ENCODE measurements around the gene ZNF654. TPM values are rescaled to one million over a fixed set of nuclear protein-coding genes. Genes with fewer than 3 reads are reported as not detected.

ZNF654 gene
- total RNA-seq, 3 donors from 2014 or later (not counting 1 experiment from before 2014, with no cell fraction given): 11.9 to 16.7 (median 12.2) TPM

DNA sequence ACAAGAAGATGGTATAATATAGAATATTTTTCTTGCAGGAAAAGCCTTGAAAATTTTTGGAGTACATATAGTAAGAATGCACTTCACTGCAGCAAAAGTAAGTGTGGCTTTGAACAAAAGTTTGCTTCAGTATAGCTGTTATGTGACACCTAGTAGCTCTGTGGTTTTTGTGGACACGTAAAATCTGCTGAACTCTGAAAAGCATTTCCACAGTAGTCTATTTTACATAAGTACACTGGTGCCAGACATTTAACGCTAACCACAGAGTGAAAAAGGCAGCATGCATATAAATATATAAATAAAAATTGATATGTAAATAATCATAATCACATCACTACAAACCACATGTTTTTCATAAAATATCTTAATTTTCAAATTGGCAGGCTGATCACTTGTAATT, 40.0 kb upstream of the ZNF654 start:
- Mint-ChIP-seq H3K4me1 (peaks cover 17 to 24% of the 10 kb centered on the region in 2 donors), H3K9me3 (no peaks in the 10 kb centered on the region), H3K4me3 (peak overlapping the region; percentile 19), H3K36me3 (no peaks in the 10 kb centered on the region), H3K27ac (no peak overlapping the region), H3K27me3 (ENCODE audit: low read depth in 2 of 2) (peaks cover 18 to 58% of the 10 kb centered on the region in 2 donors)
- H3K27ac ChIP-seq (ENCODE audit: low read length): no peak overlapping the region
- WGBS (ENCODE audit: insufficient coverage): no CpG with 5 or more reads among the region's 2 CpGs
- no peak overlapping the region for H3K4me3 ChIP-seq (ENCODE audit: low read length)
- no peaks in the 10 kb centered on the region for H3K36me3 ChIP-seq (ENCODE audit: control insufficient read depth, insufficient read depth, low read length)
- H3K9me3 ChIP-seq (ENCODE audit: control insufficient read depth, insufficient read depth, low read length): no peaks in the 10 kb centered on the region
- TF ChIP-seq, protein P1, sequence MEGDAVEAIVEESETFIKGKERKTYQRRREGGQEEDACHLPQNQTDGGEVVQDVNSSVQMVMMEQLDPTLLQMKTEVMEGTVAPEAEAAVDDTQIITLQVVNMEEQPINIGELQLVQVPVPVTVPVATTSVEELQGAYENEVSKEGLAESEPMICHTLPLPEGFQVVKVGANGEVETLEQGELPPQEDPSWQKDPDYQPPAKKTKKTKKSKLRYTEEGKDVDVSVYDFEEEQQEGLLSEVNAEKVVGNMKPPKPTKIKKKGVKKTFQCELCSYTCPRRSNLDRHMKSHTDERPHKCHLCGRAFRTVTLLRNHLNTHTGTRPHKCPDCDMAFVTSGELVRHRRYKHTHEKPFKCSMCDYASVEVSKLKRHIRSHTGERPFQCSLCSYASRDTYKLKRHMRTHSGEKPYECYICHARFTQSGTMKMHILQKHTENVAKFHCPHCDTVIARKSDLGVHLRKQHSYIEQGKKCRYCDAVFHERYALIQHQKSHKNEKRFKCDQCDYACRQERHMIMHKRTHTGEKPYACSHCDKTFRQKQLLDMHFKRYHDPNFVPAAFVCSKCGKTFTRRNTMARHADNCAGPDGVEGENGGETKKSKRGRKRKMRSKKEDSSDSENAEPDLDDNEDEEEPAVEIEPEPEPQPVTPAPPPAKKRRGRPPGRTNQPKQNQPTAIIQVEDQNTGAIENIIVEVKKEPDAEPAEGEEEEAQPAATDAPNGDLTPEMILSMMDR (IDR thresholded peaks at IDR 0.05): no peak
- H3K4me1 ChIP-seq (ENCODE audit: control insufficient read depth, insufficient read depth, low read length): peaks cover 8% of the 10 kb centered on the region
- ATAC-seq: peak; percentile 89 to 99 (median 89)
- intact Hi-C loops (cut with micrococcal nuclease): loop anchor here (5.0 kb wide), 1 partner anchor 38 kb away; the partner anchor contains the start of genes CGGBP1 and ZNF654
- no peaks in the 10 kb centered on the region for H3K27me3 ChIP-seq (ENCODE audit: control insufficient read depth, insufficient read depth, low read length)
- peak in 1 of 2 donors; percentile 63 for DNase-seq

DNA sequence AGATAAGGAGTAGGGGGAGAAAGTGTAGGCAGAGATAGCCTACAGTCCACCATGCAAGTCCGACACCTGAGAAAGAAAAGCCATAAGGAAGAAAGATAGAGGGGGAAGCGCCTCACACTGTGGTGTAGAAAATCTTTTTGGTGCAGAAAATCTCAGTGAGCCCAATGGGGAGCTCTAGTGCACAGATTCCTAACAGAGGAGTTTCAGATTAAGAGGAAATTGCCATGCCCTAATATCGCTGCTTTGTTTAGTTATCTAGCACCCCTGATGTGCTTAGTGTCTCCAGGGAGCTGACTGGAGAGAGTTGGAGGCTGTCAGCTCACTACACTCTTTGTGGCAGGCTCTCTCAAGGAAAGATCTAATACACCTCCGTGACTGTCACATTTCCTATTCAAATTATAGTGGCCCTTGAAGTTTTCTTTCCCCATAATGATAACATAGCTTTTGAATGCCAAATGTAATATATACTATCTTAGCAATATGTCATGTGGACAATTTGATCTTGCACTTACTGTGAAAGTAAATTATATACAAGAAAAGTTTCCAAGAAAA, 34.0 kb upstream of the ZNF654 start:
- no peaks in the 10 kb centered on the region for H3K36me3 ChIP-seq (ENCODE audit: control insufficient read depth, insufficient read depth, low read length)
- H3K27me3 ChIP-seq (ENCODE audit: control insufficient read depth, insufficient read depth, low read length): no peaks in the 10 kb centered on the region
- no peak overlapping the region for H3K4me3 ChIP-seq (ENCODE audit: low read length)
- intact Hi-C loops (cut with micrococcal nuclease): no loop called here
- Mint-ChIP-seq H3K36me3 (no peaks in the 10 kb centered on the region), H3K4me3 (no peak overlapping the region), H3K27me3 (ENCODE audit: low read depth in 2 of 2) (peaks cover 0 to 30% of the 10 kb centered on the region in 2 donors), H3K27ac (no peak overlapping the region), H3K4me1 (peaks cover 8% of the 10 kb centered on the region in 2 donors), H3K9me3 (no peaks in the 10 kb centered on the region)
- H3K9me3 ChIP-seq (ENCODE audit: control insufficient read depth, insufficient read depth, low read length): no peaks in the 10 kb centered on the region
- TF ChIP-seq, protein P1 (IDR thresholded peaks at IDR 0.05): no peak
- ATAC-seq: no peak
- DNase-seq: no peak
- no peaks in the 10 kb centered on the region for H3K4me1 ChIP-seq (ENCODE audit: control insufficient read depth, insufficient read depth, low read length)
- no peak overlapping the region for H3K27ac ChIP-seq (ENCODE audit: low read length)
- WGBS (ENCODE audit: insufficient coverage): 92% methylated on average over 3 of the region's 4 CpGs

DNA sequence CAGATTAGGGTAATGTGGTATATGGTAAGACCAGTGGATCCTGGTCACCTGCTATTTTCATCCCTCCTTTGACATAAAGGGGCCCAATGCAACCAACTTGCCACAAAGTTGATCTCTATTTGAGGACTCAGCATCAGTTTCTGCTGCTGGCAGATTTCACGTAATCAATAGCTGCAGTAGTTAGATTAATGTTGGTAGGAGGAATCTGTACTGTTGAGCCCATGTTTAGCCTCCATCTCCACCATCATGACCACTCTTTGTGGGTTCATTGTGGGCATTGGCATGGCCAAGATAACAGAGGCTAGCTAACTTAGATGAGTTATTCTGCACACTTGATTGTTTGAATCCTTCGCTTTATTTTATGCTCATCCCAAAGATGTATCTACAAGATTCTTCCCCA, 30.2 kb upstream of the ZNF654 start:
- Histone ChIP-seq H3K27me3 (ENCODE audit: control insufficient read depth, insufficient read depth, low read length) (no peaks in the 10 kb centered on the region), H3K4me3 (ENCODE audit: low read length) (no peak overlapping the region), H3K36me3 (ENCODE audit: control insufficient read depth, insufficient read depth, low read length) (no peaks in the 10 kb centered on the region), H3K4me1 (ENCODE audit: control insufficient read depth, insufficient read depth, low read length) (peaks cover 2% of the 10 kb centered on the region), H3K27ac (ENCODE audit: low read length) (no peak overlapping the region), H3K9me3 (ENCODE audit: control insufficient read depth, insufficient read depth, low read length) (no peaks in the 10 kb centered on the region)
- Mint-ChIP-seq H3K36me3 (no peaks in the 10 kb centered on the region), H3K27ac (peak overlapping the region; percentile 79), H3K4me3 (no peak overlapping the region), H3K27me3 (ENCODE audit: low read depth in 2 of 2) (no peaks in the 10 kb centered on the region), H3K4me1 (peaks cover 24 to 26% of the 10 kb centered on the region in 2 donors), H3K9me3 (no peaks in the 10 kb centered on the region)
- ATAC-seq (no peak), DNase-seq (no peak)
- intact Hi-C loops (cut with micrococcal nuclease): no loop called here
- TF ChIP-seq, protein P1 (IDR thresholded peaks at IDR 0.05): no peak
- WGBS (ENCODE audit: insufficient coverage): 100% methylated on average over 2 of the region's 2 CpGs

DNA sequence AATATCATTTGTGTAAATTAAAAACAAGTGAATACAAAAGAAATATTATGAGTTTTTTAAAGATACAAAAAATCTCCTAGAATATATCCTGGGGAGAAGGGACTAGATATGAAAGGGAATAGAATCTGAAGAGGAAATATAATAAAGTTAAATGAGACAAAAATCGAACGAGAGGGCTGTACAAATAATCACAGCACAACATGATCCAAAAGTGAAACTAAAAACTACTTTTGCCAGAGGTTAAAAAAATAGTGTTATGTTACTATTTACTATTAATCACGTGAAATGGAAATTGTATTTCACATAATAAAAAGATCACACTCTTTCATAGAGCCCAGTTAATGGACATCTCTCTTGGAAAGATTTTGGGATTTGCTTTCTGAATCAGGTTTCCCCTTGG, 28.8 kb upstream of the ZNF654 start:
- Histone ChIP-seq H3K36me3 (ENCODE audit: control insufficient read depth, insufficient read depth, low read length) (no peaks in the 10 kb centered on the region), H3K9me3 (ENCODE audit: control insufficient read depth, insufficient read depth, low read length) (no peaks in the 10 kb centered on the region), H3K4me1 (ENCODE audit: control insufficient read depth, insufficient read depth, low read length) (peaks cover 2% of the 10 kb centered on the region), H3K27ac (ENCODE audit: low read length) (no peak overlapping the region), H3K27me3 (ENCODE audit: control insufficient read depth, insufficient read depth, low read length) (no peaks in the 10 kb centered on the region), H3K4me3 (ENCODE audit: low read length) (peak overlapping the region; percentile 5)
- ATAC-seq (peak; percentile 41 to 55 (median 50)), DNase-seq (peak in 1 of 2 donors; percentile 42)
- TF ChIP-seq, protein P1 (IDR thresholded peaks at IDR 0.05): no peak
- Mint-ChIP-seq H3K27ac (peak overlapping the region; percentile 79), H3K4me3 (peak overlapping the region; percentile 58), H3K4me1 (peaks cover 24 to 26% of the 10 kb centered on the region in 2 donors), H3K9me3 (no peaks in the 10 kb centered on the region), H3K36me3 (no peaks in the 10 kb centered on the region), H3K27me3 (ENCODE audit: low read depth in 2 of 2) (no peaks in the 10 kb centered on the region)
- WGBS (ENCODE audit: insufficient coverage): no CpG with 5 or more reads among the region's 3 CpGs
- intact Hi-C loops (cut with micrococcal nuclease): loop anchor here (2.0 kb wide), 1 partner anchor 29 kb away; the partner anchor contains the start of genes CGGBP1 and ZNF654
